ENCODE measurements around the gene NARS2.

Gene NARS2

GRCh38 chr11:78536933-78537332 is 37.7 kb downstream of the NARS2 start:
- H3K4me1 ChIP-seq (ENCODE audit: insufficient read depth, poor library complexity, severe bottlenecking): peaks cover 6% of the 10 kb centered on the region
- no peak for ATAC-seq (ENCODE audit: low read depth)
- H3K27me3 ChIP-seq (ENCODE audit: insufficient read depth, poor library complexity, severe bottlenecking): no peaks in the 10 kb centered on the region
- no peak overlapping the region for H3K27ac ChIP-seq (ENCODE audit: poor library complexity, severe bottlenecking)
- no peak overlapping the region for H3K4me3 ChIP-seq (ENCODE audit: severe bottlenecking)
- peaks cover 2% of the 10 kb centered on the region for H3K9me3 ChIP-seq (ENCODE audit: severe bottlenecking)
- TF ChIP-seq CTCF (IDR thresholded peaks at IDR 0.05; ENCODE audit: poor library complexity, severe bottlenecking): no peak
- DNase-seq (ENCODE audit: low spot score): no peak
- H3K36me3 ChIP-seq (ENCODE audit: low read depth): peaks cover 7% of the 10 kb centered on the region; the same call in 1 of the 2 replicates

GRCh38 chr11:78535920-78536319 is 38.7 kb downstream of the NARS2 start:
- H3K27me3 ChIP-seq (ENCODE audit: insufficient read depth, poor library complexity, severe bottlenecking): no peaks in the 10 kb centered on the region
- peaks cover 2% of the 10 kb centered on the region for H3K9me3 ChIP-seq (ENCODE audit: severe bottlenecking)
- no peak overlapping the region for H3K4me3 ChIP-seq (ENCODE audit: severe bottlenecking)
- ATAC-seq (ENCODE audit: low read depth): no peak
- DNase-seq (ENCODE audit: low spot score): no peak
- no peak for TF ChIP-seq CTCF (IDR thresholded peaks at IDR 0.05; ENCODE audit: poor library complexity, severe bottlenecking)
- H3K4me1 ChIP-seq (ENCODE audit: insufficient read depth, poor library complexity, severe bottlenecking): peaks cover 6% of the 10 kb centered on the region
- peaks cover 10% of the 10 kb centered on the region; the same call in 1 of the 2 replicates for H3K36me3 ChIP-seq (ENCODE audit: low read depth)
- H3K27ac ChIP-seq (ENCODE audit: poor library complexity, severe bottlenecking): no peak overlapping the region

- DNase-seq (ENCODE audit: low spot score) (no peak), ATAC-seq (ENCODE audit: low read depth) (no peak)
- Histone ChIP-seq H3K27me3 (ENCODE audit: insufficient read depth, poor library complexity, severe bottlenecking) (no peaks in the 10 kb centered on the region), H3K4me1 (ENCODE audit: insufficient read depth, poor library complexity, severe bottlenecking) (peaks cover 6% of the 10 kb centered on the region), H3K36me3 (ENCODE audit: low read depth) (peaks cover 13% of the 10 kb centered on the region; the same call in 1 of the 2 replicates), H3K27ac (ENCODE audit: poor library complexity, severe bottlenecking) (no peak overlapping the region), H3K4me3 (ENCODE audit: severe bottlenecking) (no peak overlapping the region), H3K9me3 (ENCODE audit: severe bottlenecking) (peaks cover 2% of the 10 kb centered on the region)
- no peak for TF ChIP-seq CTCF (IDR thresholded peaks at IDR 0.05; ENCODE audit: poor library complexity, severe bottlenecking)
Measured at GRCh38 chr11:78535027-78535426, 39.6 kb downstream of the NARS2 start.

GRCh38 chr11:78533399-78533798 is 41.3 kb downstream of the NARS2 start:
- Histone ChIP-seq H3K9me3 (ENCODE audit: severe bottlenecking) (peaks cover 2% of the 10 kb centered on the region), H3K36me3 (ENCODE audit: low read depth) (peaks cover 13% of the 10 kb centered on the region), H3K27me3 (ENCODE audit: insufficient read depth, poor library complexity, severe bottlenecking) (no peaks in the 10 kb centered on the region), H3K27ac (ENCODE audit: poor library complexity, severe bottlenecking) (no peak overlapping the region), H3K4me1 (ENCODE audit: insufficient read depth, poor library complexity, severe bottlenecking) (peaks cover 6% of the 10 kb centered on the region), H3K4me3 (ENCODE audit: severe bottlenecking) (no peak overlapping the region)
- no peak for TF ChIP-seq CTCF (IDR thresholded peaks at IDR 0.05; ENCODE audit: poor library complexity, severe bottlenecking)
- no peak for DNase-seq (ENCODE audit: low spot score)
- no peak for ATAC-seq (ENCODE audit: low read depth)

- DNase-seq (ENCODE audit: low spot score) (no peak), ATAC-seq (ENCODE audit: low read depth) (no peak)
- Histone ChIP-seq H3K4me1 (ENCODE audit: insufficient read depth, poor library complexity, severe bottlenecking) (peaks cover 6% of the 10 kb centered on the region), H3K27ac (ENCODE audit: poor library complexity, severe bottlenecking) (no peak overlapping the region), H3K36me3 (ENCODE audit: low read depth) (peaks cover 13% of the 10 kb centered on the region), H3K27me3 (ENCODE audit: insufficient read depth, poor library complexity, severe bottlenecking) (no peaks in the 10 kb centered on the region), H3K4me3 (ENCODE audit: severe bottlenecking) (no peak overlapping the region), H3K9me3 (ENCODE audit: severe bottlenecking) (peaks cover 2% of the 10 kb centered on the region)
- no peak for TF ChIP-seq CTCF (IDR thresholded peaks at IDR 0.05; ENCODE audit: poor library complexity, severe bottlenecking)
Measured at GRCh38 chr11:78532991-78533390, 41.7 kb downstream of the NARS2 start.

All from RWPE2 (cell line).